ENCODE results near the gene AOPEP.

The AOPEP gene

DNA sequence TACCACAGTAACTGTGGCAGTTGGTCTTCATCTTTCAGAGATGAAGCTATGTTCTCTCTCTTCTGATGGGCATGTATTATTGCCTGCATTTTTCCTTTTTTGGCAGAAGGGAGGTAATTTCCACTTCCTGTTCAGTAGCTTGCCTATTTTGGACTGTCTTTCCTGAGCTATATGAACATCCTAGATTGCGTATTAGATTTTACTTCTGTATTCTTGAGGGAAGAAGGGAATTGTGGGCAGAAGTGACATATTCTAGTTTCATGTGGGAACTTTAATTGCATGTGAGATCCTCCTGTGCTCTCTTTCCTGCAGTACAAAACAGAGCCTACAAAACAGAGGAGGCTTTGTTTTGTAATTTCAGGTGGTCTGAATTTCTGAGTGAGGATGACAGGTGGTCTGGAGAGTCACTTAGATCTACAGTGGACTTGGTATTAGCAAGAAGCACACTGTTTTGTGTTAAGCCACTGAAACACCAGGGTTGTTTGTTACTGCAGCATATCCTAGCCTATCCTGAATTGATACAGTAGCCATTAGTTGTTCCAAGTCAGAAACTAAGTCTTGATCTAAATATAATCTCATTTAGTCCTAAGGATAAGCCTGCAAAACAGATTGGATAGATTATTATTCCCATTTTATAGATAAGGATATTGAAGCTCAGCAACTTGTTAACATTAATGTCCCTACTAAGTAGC is 68.1 kb downstream of the AOPEP start:
- no peak for DNase-seq

DNA sequence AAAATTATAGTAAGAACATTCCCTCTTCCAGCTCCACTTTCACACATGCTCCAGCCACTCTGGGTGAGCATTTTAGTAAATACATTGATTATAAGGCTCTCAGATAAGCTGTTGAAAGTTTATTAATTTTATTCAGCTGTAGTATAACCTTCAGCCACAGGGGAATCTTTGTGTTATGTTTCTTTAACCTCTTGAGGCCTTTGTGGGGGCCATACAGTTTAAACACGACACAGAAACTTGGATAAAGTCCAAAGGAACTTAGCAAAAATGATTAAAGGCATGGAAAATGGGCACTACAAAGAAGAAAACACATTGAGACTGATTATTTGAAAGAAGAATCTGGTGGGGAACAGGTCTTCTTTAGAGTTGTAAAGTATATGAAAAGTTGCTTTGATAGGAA is 70.2 kb downstream of the AOPEP start:
- no peak for DNase-seq

DNA sequence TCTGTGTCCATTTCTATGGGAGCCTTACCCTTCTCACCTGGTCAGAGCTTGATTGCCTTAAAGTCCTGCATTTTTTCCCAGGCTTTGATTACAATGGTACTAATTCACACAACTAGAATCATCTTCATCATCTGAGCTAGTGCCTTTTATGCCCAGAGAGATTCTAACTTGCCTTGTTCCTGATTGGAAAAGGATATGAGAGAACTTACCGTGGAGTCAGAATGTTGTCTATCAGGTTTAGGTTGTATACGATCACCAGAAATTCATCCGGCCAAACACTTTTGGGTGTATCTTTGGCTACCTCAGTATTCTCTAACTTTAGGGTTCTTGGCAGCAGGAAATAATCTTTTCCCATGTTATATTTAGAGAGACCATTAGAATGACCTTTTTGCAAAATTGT is 71.7 kb downstream of the AOPEP start:
- DNase-seq: no peak

DNA sequence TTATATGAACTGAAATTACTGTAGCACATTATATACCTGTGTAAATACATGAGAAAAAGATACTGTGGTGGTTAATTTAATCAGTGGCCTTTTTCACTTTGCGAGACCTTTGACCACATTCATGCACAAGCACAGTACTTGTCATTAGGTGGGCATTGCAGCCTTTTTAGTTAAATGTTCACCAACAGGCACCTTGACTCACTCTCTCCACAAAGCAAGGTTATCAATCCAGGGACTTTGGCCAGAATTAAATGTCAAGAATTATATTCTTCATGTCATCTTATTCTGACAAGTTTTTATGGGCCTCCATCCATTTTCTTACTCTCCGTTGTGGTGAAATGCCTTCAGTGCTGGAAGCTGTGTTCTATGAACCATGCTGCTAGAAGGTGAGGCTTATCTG is 72.2 kb downstream of the AOPEP start:
- DNase-seq: no peak

DNA sequence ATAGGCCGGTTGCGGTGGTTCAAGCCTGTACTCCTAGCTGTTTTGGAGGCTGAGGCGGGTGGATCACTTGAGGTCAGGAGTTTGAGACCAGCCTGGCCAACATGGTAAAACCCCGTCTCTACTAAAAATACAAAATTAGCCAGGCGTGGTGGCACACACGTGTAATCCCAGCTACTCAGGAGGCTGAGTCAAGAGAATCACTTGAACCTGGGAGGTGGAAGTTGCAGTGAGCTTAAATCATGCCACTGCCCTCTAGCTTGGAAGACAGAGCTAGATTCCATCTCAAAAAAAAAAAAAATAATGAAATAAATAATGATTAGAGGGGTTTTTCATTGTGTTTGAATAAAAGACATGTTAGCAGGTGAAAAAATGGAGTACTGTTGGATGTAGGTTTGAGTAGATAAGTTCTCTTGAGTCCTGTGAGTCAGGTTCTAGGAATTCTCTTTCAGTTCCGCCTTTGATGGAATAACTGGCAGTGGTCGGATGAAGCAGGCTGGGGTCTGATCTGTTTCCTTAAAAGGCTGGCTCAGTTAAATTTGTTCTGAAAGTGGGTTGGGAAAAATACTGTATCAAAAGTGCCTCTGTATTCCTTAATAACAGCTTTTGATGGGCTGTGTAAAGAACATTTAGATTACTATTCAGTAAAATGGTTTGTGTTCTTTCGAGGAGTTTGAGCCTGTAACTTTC is 73.2 kb downstream of the AOPEP start:
- DNase-seq: no peak

DNA sequence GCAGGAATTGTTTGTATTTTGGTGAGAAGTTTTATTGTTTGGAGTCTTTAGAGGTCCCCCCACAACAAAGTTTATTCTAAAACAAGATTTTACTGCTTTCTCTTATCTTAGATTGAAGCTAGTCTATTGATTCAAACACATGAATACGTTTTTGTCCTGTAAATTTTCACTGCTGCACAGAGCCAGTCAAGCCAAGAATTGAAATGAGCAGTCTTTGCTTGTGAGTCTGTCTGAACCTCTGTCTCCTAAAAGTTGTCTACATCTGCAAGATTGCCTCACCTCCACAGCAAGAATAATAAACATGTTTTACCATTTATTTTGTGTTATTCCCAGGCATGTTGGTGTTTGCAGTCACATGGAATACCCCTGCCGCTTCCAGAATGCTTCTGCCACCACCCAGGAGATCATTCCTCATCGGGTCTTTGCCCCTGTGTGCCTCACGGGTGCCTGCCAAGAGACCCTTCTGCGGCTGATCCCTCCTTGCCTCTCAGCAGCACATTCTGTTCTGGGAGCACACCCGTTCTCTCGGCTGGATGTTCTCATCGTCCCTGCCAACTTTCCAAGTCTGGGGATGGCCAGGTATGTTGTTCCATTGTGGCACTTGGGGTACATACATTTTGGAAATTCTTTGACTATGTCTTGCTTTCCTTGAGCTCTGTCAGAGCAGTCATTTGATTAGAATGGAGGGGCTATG is 74.1 kb downstream of the AOPEP start:
- DNase-seq: no peak

DNA sequence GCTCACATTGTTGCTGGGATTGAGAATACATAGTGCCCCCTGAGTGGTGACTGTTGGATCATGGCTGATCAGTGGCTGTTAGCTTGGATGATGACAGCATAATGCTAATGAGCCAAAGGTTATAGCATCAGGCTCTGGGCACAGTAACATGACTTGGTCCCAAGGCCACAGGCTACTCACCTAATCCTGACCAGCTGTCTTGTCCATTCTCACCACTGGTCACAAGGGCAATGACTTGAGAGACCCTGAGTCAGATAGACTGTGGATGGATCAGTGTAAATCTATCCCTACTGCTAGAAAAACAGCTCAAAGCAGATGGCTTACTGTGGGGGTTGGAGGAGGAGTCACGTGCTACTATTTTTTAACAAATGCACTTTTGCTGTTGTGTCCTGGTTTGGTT is 74.7 kb downstream of the AOPEP start:
- DNase-seq: no peak

DNA sequence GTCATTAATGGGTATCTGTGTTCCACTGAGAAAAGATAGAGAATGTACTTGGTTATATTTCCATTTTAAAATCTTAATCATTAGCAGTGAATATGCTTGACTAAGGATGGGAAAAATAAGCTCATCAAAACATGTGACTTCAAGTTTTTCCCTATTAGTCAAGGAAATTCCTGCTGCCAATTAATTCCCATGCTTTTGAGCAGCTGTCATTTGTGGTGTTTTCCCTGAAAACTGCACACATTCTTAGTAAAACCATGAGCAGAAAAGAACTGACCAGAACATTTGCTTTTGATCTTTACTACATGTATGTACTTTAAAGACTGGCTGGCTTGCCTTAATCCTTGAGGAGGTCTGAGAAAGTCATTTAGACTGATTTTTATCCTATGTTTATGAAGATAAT is 75.2 kb downstream of the AOPEP start:
- DNase-seq: no peak

DNA sequence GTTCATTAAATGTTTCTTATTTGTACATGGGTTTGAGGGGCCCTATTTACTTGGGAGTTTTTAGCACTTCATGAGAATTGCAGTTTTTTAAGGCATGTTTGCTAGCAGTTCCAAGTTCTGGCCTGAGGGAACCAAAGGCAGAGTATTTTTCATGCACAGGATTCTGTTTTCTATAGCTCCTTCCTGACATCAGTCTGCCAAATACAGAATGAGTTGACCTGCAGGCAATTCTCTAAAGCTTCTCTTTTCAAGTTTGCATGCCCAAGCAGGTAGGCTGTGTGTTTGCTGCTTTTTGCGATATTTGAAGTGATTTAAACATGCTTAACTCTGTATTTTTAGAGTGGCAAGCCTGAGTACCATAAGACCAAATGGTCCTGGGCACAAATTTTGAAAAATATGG is 75.8 kb downstream of the AOPEP start:
- no peak for DNase-seq

DNA sequence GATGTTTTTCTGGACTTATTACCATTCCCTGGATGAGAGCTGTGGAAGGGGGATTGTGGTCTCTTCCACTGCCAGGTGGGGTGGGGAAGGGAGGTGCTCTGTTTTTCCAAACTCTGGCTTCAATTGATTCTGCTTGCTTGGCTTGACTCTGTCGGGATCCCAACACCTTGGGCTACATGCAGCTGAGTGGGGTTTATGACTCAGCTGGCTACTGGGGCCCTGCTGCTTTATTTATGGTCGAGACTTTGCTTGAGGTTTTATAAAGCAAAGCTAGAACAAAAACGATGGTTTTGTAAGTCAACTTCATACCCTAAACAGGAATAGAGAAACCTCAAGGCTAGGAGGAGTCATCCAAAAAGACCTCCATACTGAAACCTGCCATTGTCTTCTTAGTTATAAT is 76.3 kb downstream of the AOPEP start:
- no peak for DNase-seq

DNA sequence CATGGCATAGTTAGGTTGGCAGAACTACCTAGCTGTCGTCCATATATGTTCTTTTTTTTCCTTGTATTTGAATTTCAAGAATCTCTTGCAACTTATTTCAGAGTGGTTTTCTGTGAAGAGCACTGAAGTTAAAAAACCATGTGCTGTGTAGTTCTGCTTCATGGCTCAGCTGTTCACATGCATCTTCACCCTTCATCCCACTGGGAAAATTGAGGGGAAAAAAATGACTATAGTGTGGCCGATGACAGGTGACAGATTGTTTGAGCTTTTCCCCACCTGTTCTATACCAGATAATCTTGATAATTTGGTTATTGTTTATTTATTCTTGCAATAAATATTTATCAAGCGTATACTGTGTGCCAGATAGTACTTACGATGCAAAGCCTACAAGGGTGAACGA is 77.8 kb downstream of the AOPEP start:
- DNase-seq: no peak

DNA sequence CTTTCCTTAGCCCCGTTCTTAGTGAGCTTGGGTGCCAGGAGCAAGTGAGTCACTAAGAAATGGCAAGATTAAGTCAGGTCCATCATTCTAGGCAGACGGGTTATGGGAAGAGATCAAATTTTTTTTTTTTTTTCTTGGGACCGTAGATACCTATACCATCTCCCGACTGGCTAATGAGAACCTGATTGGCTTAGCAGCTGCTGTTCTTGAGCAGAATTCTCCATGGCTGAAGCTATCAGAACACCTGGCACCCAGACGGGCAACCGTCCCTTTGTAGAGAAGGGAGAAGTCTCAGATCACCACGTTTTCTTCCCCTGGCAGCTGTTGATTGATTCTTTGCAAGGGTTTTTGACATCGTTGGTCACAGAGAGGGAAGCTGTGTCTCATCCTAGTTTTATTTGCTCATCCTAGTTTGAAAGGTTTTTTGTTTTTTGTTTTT is 78.6 kb downstream of the AOPEP start:
- no peak for DNase-seq

DNA sequence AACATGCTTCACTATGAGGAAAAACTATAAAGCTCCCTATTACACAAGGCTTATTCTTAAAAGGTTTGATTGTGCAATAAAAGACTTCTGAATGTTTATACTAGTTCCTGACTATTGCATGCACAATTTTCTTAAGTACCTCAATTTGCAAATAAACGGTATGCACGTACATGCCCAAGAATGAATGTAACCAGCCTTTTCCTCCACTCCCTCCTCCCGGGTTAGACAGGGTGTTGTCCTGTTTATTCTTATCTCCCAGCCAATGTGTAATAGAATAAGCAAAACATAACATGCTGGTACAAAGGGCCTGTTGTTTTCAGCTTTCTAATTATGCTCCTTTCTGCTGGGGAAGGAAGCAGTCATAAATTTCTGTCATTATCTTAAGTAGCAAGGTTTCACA is 79.1 kb downstream of the AOPEP start:
- no peak for DNase-seq

DNA sequence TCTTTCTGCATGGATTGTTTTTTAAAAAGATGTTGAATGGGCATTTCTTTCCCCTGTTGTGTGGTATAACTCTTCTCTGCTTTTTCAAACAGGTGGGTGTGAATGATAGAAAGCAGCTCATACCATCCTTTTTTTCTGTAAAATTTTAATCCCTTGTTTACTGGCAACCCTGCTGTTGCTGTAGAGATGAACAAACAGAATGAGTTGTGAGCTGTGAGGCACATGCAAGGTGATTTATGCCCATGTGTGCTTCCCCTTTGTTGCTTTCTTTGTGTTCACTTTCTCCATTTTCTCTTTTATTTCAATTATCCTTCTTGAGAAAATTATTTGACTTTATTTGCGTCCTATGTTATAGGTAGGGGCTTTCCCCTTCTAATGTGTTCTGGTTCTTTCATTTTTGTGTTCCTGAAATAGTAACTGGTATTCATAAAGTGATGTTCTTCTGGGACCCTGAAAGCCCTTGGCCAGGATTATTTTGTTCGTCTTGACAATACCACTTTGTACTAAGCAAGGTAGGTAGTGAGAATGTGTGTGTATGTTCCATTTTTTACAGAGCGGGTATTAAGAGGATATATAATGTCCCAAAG is 79.9 kb downstream of the AOPEP start:
- no peak for DNase-seq

DNA sequence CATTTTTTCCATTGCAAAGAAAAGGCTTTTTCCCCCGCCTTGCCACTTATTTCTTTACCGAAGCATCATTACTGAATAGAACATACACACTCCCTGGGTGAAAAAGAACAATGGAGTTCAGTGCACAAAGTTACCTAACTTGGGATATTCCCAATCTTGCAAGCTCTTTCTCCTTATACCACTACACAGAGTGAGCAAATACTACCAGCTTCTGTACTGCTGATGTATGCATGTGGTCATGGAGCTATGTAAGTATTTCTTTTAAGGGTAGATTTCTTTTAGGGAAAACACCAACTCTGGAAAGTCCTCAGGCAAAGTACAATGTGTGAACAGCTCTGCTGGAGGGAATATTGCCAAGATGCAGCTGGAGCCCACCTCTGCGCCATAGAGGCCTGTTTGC is 81.1 kb downstream of the AOPEP start:
- no peak for DNase-seq

DNA sequence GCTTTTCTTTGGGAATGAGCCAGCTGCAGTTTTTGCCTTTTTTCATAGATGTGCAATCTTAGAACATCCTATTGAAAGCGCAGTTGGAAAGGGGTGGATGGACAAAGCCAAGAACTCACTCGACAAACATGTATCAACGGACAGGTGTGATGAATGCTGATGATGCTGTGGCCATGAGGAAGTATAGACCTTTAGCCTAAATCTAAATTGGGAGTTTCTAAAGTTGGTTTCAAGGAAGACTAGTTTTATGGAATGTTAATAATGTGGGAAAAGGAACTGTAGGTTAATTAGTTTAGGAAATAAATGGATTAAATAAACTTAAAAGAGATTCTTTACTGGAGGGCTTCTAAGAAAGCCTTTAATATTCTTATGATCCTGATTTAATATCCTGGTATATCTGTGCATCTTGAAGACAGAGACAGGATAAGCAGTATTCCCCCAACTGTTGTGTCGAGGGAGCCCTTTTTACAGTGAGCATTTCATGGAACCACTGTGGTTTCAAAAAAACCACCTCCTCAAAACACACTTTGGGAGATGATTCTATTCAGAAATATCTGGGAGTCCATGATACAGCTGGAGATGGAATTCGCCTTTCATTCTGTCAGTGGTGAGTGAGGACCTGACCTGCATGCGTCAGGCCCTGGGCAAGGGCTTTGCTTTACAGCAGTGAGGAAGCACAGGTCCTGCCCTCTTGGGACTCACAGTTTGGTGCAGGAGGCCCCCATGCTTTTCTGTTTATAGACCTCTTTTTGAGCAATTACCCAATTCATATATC is 82.6 kb downstream of the AOPEP start:
- DNase-seq: no peak

DNA sequence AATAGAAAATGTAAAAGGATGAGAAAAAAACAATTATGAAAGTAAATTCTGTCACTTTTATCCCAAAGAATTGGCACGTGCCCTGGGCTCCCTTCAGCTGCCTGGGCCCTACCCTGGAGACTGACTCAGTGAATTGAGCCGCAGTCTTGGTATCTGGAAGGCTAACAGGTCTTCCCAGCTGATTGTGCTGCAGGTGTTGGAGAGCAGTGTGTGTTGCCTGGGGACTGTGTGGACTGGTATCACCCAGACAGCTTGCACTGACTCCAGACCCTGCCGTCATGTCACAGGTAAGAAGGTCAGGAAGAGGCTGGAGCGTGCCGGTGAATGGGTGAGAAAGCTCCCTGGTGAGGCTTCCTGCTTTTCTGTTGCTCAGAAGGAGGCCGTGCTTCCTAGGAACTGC is 83.3 kb downstream of the AOPEP start:
- DNase-seq: no peak

DNA sequence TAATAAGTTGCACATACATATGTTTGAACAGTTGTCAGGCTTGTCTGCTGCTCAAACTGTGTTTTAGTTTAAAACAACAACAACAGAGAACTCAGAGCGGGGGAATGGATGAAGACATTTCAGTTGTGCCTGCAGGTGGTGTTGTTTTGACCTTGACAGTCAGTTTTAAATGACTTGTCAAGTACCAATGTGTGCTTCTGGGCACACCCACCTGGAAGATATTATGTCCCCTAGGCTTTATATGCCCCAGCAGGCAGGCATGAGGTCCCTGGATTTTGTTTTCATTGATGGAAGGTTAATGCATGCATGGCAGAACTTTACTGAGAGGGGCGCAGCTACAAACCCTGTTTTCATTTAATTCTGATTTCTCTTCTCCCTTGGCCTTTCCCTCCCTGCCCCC is 84.6 kb downstream of the AOPEP start:
- DNase-seq: no peak

DNA sequence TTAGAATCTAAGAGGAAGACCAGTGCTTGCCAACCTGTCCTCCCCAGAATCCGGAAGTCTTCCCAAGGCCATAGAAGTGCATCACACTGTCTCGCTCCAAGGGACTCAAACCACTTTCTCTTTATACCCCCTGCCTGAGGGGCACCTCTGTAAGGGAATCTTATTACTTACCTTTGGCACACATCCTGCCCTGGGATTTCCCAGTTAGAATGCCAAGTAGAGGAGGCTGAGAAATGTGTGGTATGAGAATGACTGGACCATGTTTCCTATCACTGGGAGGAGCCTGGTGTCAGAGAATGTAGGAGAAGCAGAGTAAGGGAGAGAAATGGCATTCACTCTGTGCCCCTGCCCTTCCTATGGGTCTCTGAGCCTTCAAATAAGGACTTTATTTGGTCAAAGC is 85.8 kb downstream of the AOPEP start:
- no peak for DNase-seq

DNA sequence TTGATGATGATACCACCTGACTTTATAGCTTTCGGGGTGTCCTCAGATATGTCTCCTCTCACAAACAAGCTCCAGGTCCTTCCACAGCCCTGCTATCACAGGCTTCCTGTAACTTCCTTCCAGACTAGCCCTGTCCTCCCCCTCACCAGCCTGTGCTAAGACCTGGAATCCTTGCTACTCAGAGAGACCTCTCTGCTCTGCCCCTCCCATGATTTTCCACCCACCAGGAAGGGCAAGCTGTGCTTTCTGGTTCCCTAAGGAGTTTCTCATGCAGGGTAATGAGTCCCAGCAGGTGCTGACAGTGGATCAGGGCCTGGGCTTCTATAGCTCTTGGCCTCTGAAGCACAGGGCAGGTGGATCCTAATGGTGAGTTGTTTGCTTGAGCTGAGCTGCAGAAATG is 86.9 kb downstream of the AOPEP start:
- DNase-seq: no peak

DNA sequence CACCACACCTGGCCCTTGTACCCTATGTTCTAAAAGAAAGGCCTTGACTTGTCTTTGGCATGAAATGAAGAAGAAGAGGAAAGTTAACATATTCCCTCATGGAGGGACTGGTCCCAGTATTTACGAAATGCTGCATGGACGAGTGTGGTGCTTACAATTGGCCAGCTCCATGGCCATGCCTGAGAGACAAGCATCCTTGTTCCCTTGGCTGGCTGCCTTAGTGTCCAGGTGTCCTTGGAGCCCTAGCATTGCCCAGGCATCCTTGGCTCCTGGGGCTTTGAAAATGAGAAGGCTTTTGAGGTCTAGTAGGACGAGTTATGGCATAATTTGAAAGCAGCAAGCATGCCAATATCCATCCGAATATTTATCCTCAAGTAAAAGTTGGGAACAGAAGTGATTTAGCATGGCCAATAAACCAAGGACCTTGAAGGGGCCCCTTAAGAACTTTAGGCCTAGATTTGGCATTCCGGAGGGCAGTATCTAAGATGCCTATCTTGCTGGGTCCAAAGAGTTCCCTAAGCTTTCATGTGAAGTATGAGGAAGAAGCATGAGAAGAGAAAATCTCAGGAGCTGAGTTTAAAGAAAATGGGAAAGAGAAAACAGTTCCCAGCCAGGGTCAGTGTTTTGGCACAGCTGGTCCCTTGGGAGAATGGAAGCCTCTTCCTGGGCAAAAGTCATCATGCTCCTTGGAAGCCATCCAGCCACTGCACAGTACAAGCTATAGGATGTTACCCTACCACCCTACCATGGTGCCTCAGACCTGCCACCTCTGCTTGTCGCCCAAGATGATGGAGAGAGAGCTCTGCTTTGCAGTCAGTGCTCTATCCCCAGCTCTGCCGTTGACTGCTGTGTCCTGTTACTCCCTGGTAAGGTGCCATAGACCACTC is 91.0 kb downstream of the AOPEP start:
- DNase-seq: no peak

DNA sequence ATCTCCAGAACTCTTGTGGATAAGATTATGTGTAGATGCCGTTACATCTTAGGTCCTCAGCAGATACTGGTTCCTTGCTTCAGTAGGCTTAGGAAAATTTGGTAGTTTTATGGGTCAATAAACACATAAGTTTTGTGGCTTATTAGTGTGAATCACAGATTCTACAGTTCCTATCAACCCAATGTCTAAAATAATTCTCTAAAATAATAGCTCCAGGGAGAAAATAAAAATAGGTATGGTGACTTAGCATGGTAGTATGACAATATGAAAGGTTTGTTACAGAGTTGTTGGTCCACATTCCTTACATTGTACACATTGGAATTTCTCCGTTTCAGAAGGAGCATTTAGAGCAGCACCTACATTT is 91.7 kb downstream of the AOPEP start:
- no peak for DNase-seq
